Measurements from ENCODE around the gene CLIP2. TPM values are rescaled to one million over a fixed set of nuclear protein-coding genes. Genes with fewer than 3 reads are reported as not detected.

Gene CLIP2
- total and polyA plus RNA-seq, 2 donors = 19.7 to 19.9 TPM

- Histone ChIP-seq H3K27ac (ENCODE audit: low read depth) (no peak overlapping the region), H3K4me3 (ENCODE audit: low read depth, low read length) (no peak overlapping the region), H3K4me1 (ENCODE audit: insufficient read depth) (no peaks in the 10 kb centered on the region), H3K36me3 (ENCODE audit: insufficient read depth) (no peaks in the 10 kb centered on the region)
- 73% methylated on average over 9 of the region's 9 CpGs for WGBS
- DNase-seq (ENCODE audit: extremely low spot score) = no peak
These were observed 5.3 kb upstream of the CLIP2 start for GRCh38 chr7:74283858-74284447.

GRCh38 chr7:74284781-74285259 lies 4.4 kb upstream of the CLIP2 start:
- H3K4me3 ChIP-seq (ENCODE audit: low read depth, low read length) = no peak overlapping the region
- H3K27ac ChIP-seq (ENCODE audit: low read depth) = no peak overlapping the region
- H3K4me1 ChIP-seq (ENCODE audit: insufficient read depth) = no peaks in the 10 kb centered on the region
- no peaks in the 10 kb centered on the region for H3K36me3 ChIP-seq (ENCODE audit: insufficient read depth)
- 66% methylated on average over 9 of the region's 9 CpGs for WGBS
- no peak for DNase-seq (ENCODE audit: extremely low spot score)

GRCh38 chr7:74286131-74286530 lies 3.1 kb upstream of the CLIP2 start:
- WGBS = 86% methylated on average over 11 of the region's 11 CpGs
- Histone ChIP-seq H3K4me3 (ENCODE audit: low read depth, low read length) (no peak overlapping the region), H3K4me1 (ENCODE audit: insufficient read depth) (no peaks in the 10 kb centered on the region), H3K27ac (ENCODE audit: low read depth) (no peak overlapping the region), H3K36me3 (ENCODE audit: insufficient read depth) (no peaks in the 10 kb centered on the region)
- no peak for DNase-seq (ENCODE audit: extremely low spot score)

- H3K4me3 ChIP-seq (ENCODE audit: low read depth, low read length) = no peak overlapping the region
- WGBS = 87% methylated on average over 7 of the region's 7 CpGs
- H3K36me3 ChIP-seq (ENCODE audit: insufficient read depth) = no peaks in the 10 kb centered on the region
- no peak for DNase-seq (ENCODE audit: extremely low spot score)
- H3K27ac ChIP-seq (ENCODE audit: low read depth) = no peak overlapping the region
- no peaks in the 10 kb centered on the region for H3K4me1 ChIP-seq (ENCODE audit: insufficient read depth)
These were observed 1.7 kb upstream of the CLIP2 start for GRCh38 chr7:74287303-74288033.

GRCh38 chr7:74288034-74288881 lies 949 bp upstream of the CLIP2 start:
- Histone ChIP-seq H3K27ac (ENCODE audit: low read depth) (no peak overlapping the region), H3K36me3 (ENCODE audit: insufficient read depth) (no peaks in the 10 kb centered on the region), H3K4me1 (ENCODE audit: insufficient read depth) (no peaks in the 10 kb centered on the region), H3K4me3 (ENCODE audit: low read depth, low read length) (no peak overlapping the region)
- no peak for DNase-seq (ENCODE audit: extremely low spot score)
- WGBS = 45% methylated on average over 20 of the region's 20 CpGs

- no peak for DNase-seq (ENCODE audit: extremely low spot score)
- no peak overlapping the region for H3K27ac ChIP-seq (ENCODE audit: low read depth)
These were observed 699 bp downstream of the CLIP2 start for GRCh38 chr7:74289659-74290552.

GRCh38 chr7:74290553-74290950 lies 1.3 kb downstream of the CLIP2 start:
- H3K27ac ChIP-seq (ENCODE audit: low read depth) = no peak overlapping the region
- peak overlapping the region; percentile 95 for H3K4me3 ChIP-seq (ENCODE audit: low read depth, low read length)
- no peaks in the 10 kb centered on the region for H3K36me3 ChIP-seq (ENCODE audit: insufficient read depth)
- 26% methylated on average over 9 of the region's 9 CpGs for WGBS
- DNase-seq (ENCODE audit: extremely low spot score) = no peak
- no peaks in the 10 kb centered on the region for H3K4me1 ChIP-seq (ENCODE audit: insufficient read depth)

More at GRCh38 chr7:74289659-74290552, 699 bp downstream of the CLIP2 start:
- H3K4me3 ChIP-seq (ENCODE audit: low read depth, low read length) = peak overlapping the region; percentile 95
- no peaks in the 10 kb centered on the region for H3K36me3 ChIP-seq (ENCODE audit: insufficient read depth)
- H3K4me1 ChIP-seq (ENCODE audit: insufficient read depth) = no peaks in the 10 kb centered on the region
- under 1% methylated on average over 60 of the region's 60 CpGs for WGBS

GRCh38 chr7:74290981-74291441 lies 1.8 kb downstream of the CLIP2 start:
- no peak overlapping the region for H3K4me3 ChIP-seq (ENCODE audit: low read depth, low read length)
- no peaks in the 10 kb centered on the region for H3K4me1 ChIP-seq (ENCODE audit: insufficient read depth)
- 68% methylated on average over 10 of the region's 10 CpGs for WGBS
- DNase-seq (ENCODE audit: extremely low spot score) = no peak
- no peak overlapping the region for H3K27ac ChIP-seq (ENCODE audit: low read depth)
- H3K36me3 ChIP-seq (ENCODE audit: insufficient read depth) = no peaks in the 10 kb centered on the region

GRCh38 chr7:74291535-74291934 lies 2.3 kb downstream of the CLIP2 start:
- WGBS = 83% methylated on average over 5 of the region's 5 CpGs
- Histone ChIP-seq H3K36me3 (ENCODE audit: insufficient read depth) (no peaks in the 10 kb centered on the region), H3K27ac (ENCODE audit: low read depth) (no peak overlapping the region), H3K4me3 (ENCODE audit: low read depth, low read length) (no peak overlapping the region), H3K4me1 (ENCODE audit: insufficient read depth) (no peaks in the 10 kb centered on the region)
- DNase-seq (ENCODE audit: extremely low spot score) = no peak

GRCh38 chr7:74292757-74293576 lies 3.8 kb downstream of the CLIP2 start:
- no peaks in the 10 kb centered on the region for H3K36me3 ChIP-seq (ENCODE audit: insufficient read depth)
- H3K4me3 ChIP-seq (ENCODE audit: low read depth, low read length) = no peak overlapping the region
- WGBS = 86% methylated on average over 18 of the region's 18 CpGs
- DNase-seq (ENCODE audit: extremely low spot score) = no peak
- H3K4me1 ChIP-seq (ENCODE audit: insufficient read depth) = no peaks in the 10 kb centered on the region
- H3K27ac ChIP-seq (ENCODE audit: low read depth) = no peak overlapping the region

- H3K27ac ChIP-seq (ENCODE audit: low read depth) = no peak overlapping the region
- DNase-seq (ENCODE audit: extremely low spot score) = no peak
- WGBS = 80% methylated on average over 4 of the region's 4 CpGs
- H3K36me3 ChIP-seq (ENCODE audit: insufficient read depth) = no peaks in the 10 kb centered on the region
- H3K4me3 ChIP-seq (ENCODE audit: low read depth, low read length) = no peak overlapping the region
- H3K4me1 ChIP-seq (ENCODE audit: insufficient read depth) = no peaks in the 10 kb centered on the region
These were observed 4.3 kb downstream of the CLIP2 start for GRCh38 chr7:74293577-74293908.

GRCh38 chr7:74294191-74294998 lies 5.2 kb downstream of the CLIP2 start:
- no peak overlapping the region for H3K27ac ChIP-seq (ENCODE audit: low read depth)
- no peak overlapping the region for H3K4me3 ChIP-seq (ENCODE audit: low read depth, low read length)
- WGBS = 48% methylated on average over 17 of the region's 17 CpGs
- no peak for DNase-seq (ENCODE audit: extremely low spot score)
- H3K4me1 ChIP-seq (ENCODE audit: insufficient read depth) = no peaks in the 10 kb centered on the region
- no peaks in the 10 kb centered on the region for H3K36me3 ChIP-seq (ENCODE audit: insufficient read depth)

All from urinary bladder (tissue), 4 donors.